ENCODE data around the gene IL16.
"Not testable (repeated sequence)": the region's sequence is repeated elsewhere in the genome, so short reads cannot be mapped to it uniquely, and the experiment has no call there.

The IL16 gene

DNA sequence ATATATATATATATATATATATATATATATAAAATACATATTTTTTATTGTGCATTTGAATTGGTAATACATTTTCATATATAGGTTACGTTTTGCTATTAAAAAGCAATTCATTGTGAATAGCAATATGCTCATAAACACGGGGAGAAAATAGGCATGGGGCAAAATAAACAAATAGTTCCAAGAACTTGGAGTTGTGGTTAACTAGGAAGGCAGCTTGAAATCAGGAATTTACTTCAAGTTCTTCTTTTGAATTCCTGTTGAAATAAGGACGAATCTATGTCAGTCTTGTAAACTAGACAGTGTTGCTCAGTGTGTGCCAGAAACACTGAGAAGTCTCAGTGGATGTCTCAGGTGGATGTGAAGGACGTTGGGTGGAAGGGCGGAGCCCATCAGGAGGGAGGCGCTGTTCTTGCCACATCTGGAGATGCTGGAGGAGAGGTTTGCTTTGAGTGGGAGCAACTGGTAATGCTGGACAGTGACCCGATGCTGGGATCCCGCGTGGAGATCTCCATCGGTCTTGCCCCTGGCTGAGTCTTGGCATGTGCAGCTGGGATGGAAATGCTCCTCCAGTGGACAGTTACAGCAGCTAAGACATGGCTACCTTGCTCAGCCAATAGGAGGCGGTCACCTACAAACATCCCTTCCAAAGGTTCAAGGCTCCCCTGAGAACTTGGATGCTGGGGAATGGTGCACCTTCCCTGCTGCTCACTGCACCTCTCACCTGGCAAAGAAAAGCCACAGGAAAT lies 2.5 kb downstream of the IL16 start:
- no peak for DNase-seq (ENCODE audit: low read depth in 3 of 3)

DNA sequence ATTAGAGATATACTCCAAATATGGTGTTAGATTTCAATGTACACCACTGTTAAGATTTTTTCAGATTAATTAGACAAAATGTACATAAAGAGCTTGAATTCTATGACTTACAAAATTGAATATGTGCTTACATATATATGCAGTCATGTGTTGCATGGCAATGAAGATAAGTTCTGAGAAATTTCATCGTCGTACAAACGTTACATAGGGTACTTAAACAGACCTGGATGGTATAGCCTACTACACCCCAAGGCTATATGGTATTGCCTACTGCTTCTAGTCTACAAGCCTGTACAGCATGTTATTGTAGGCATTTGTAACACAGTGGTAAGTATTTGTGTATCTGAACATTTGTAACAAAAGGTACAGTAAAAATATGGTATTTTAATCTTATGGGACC lies 9.3 kb downstream of the IL16 start:
- DNase-seq (ENCODE audit: low read depth in 3 of 3): no peak

DNA sequence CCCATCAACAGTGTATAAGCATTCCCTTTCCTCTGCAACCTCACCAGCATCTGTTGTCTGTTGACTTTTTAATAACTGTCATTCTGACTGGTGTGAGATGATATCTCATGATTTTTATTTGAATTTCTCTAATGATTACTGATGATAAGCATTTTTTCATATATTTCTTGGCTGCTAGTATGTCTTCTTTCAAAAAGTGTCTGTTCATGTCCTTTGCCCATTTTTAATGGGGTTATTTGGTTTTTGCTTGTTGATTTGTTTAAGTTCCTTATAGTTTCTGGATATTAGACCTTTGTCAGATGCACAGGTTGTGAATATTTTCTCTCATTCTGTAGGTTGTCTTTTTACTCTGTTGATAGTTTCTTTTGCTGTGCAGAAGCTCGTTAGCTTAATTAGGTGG lies 11.3 kb downstream of the IL16 start:
- DNase-seq (ENCODE audit: low read depth in 3 of 3): not testable (repeated sequence)

DNA sequence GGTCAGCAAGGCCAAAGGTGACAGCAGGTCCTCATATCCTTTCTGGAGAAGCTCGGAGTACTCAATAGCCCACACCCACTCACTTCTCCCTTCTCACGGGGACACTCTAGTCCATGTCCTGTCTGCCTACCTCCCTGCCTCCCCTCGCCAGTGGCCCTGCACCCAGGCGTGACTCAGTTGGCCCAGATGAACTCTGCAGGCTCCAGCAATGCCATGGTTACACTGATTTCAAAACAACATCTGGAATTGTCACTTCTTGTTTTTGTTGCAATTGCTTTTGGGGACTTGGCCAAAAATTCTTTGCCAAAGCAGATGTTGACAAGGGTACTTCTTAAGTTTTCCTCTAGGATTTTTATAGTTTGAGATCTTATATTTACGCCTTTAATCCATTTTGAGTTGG lies 13.0 kb downstream of the IL16 start:
- no peak for DNase-seq (ENCODE audit: low read depth in 3 of 3)

DNA sequence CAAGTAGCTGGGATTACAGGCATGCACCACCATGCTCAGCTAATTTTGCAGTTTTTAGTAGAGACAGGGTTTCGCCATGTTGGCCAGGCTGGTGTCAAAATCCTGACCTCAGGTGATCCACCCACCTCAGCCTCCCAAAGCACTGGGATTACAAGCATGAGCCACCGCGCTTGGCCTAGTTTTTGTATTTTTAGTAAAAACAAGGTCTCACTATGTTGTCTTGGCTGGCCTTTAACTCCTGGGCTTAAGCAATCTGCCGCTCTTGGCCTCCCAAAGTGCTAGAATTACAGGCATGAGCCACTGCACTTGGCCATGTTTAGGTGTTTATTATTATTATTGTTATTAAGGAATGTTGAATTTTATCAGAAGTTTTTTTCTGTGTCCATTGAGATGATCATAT lies 14.7 kb downstream of the IL16 start:
- no peak for DNase-seq (ENCODE audit: low read depth in 3 of 3)

DNA sequence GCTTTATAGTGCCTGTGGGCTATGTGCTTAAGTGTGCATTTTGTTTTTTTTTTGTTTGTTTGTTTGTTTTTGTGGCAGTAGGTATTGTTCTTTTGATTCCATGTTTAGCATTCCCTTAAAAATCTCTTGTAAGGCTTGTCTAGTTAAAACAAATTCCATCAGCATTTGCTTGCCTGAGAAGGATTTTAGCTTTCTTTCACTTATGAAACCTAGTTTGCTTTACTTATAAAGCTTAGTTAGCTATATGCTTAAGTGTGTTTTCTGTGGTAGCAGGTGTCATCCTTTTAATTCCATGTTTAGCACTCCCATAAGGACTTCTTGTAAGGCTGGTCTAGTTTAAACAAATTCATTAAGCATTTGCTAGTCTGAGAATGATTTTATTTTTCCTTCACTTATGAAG lies 17.3 kb downstream of the IL16 start:
- DNase-seq (ENCODE audit: low read depth in 3 of 3): no peak

DNA sequence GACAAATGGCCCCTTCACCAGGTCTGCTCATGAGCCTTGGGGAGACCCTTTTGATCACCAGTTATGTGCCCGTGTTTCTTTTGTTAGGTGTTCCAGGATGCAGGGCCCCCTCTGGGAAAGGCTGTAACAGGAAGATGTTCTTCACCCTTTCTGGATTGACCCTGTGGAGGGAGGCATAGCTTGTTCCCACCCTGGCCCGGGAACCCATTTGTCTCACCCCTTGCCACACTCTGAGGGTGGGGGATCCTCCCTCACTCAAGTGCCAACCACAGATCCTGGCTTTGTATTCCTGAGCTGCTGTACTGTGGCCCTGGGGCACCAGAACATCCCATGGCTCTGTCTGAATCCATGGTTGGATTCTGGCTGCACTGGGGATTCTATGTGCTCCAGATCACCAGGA lies 18.9 kb downstream of the IL16 start:
- no peak for DNase-seq (ENCODE audit: low read depth in 3 of 3)

DNA sequence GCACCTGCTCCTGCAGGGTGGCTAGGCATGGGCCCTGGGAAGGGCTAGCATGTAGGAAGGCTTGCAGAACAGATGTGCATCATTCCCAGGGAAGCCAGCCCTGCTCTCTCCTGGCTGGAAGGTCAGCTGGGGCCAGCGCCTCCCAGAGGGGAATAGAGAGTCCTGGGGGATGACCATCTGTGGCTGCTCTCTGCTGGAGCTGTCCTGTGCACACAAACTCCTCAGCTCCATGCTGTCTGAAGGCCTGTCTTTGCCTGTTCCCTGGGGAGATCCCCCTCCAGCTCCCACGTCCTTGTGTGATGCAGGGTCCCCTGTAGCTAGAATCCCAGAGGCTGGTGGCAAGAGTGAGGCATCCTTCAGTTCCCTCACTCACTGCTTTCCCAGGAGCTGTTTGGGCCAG lies 19.3 kb downstream of the IL16 start:
- DNase-seq (ENCODE audit: low read depth in 3 of 3): no peak

DNA sequence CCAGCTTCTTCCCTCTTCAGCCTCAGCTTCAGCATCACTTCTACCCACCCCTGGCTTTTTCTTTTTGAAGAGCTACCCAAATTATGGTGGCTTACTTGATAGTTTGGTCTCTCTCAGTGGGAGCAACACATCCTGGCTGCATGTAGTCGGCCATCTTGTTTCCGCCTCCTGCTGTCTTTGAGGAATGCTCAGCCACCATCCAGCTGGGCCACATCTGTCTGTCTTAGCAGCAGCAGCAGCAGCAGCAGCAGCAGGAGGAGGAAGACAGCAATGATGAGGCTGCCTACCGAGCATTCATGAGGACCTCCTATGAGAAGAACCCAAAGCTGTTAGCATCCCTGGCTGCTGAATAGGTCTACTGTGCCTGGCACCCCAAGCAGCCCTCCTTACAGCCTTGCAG lies 19.7 kb downstream of the IL16 start:
- no peak for DNase-seq (ENCODE audit: low read depth in 3 of 3)

DNA sequence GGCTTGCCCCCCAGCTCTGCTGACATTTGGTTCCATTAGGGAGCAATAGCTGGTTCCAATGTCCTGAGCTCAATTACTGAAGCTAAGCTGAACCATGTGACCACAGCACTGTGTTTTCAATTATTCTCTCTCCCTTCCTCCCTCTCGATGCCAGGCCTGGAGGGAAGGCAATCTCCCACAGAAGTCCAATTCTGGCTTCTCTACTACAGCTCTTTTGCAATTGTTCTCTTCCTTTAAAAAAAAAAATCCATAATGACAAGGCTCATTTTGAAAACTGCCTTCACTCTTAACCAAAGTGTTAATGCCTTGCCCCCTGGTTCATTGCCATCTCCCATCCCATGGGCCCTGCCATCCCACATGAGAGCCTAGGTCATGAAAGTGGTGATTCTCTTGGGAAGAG lies 24.8 kb downstream of the IL16 start:
- no peak for DNase-seq (ENCODE audit: low read depth in 3 of 3)

DNA sequence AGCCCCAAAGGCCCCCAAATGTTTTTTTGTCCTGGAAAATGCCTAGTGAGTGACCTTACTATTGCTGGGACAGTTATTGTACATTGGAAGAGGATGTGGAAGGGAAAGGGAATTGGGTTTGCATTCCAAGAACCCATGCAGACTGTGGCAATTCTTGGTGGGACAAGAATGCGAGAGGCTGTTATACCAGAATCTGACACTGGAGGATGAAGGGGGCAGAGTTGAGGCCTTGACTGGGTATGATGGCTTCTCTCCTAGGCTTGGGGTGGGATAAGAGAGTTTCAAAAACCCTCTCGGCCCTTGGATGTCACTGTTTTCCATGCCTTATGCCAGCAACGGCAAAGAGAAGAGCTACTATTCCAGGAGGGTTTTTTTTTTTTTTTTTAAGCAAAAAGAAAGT lies 25.3 kb downstream of the IL16 start:
- DNase-seq (ENCODE audit: low read depth in 3 of 3): no peak

DNA sequence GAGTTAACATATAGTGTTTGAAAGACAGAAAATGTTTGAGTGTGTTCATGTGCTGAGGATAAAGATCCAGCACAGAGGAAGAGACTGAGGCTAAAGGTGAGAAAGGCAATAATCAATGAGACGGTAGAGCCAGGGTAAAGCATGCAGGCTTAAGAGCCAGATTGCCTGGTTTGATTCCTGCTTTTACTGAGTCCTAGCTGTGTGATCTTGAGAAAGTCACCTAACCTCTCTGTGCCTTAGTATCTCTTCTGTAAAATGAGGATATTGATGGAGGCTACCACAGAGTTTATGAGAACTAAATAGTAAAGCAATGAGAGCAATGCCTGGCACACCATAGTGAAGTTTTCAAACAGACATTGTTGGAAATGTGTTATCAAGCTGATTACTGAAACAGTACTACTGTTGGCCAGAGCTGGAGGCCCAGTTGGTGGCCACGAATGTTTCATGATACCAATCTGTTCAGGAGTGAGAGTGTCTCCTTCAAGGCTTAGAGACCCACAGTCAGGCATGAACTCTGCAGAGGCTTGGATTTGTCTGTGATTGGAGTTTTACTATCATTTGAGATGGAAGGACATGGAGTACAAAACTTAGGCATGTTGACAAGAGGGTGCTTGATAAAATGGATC lies 26.8 kb downstream of the IL16 start:
- DNase-seq (ENCODE audit: low read depth in 3 of 3): no peak

DNA sequence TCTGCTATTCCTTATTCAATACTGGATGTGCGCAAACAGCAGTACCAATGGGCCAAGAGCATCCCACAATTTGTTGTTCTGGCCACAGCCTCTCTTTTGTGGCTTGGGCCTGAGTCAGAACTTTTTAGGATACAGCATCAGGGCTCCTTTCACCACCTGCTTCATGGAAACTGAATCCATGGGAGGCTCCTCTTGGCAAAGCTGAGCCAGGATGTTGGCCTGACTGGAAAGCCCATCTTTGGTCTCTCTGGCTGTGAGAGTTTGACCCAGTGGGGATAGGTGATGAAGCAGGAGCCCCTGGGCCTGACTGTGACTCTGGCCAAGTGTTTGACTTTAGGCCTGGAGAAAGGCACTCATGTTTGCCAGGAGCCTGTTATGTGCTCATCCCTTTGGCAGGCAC lies 27.6 kb downstream of the IL16 start:
- no peak for DNase-seq (ENCODE audit: low read depth in 3 of 3)

DNA sequence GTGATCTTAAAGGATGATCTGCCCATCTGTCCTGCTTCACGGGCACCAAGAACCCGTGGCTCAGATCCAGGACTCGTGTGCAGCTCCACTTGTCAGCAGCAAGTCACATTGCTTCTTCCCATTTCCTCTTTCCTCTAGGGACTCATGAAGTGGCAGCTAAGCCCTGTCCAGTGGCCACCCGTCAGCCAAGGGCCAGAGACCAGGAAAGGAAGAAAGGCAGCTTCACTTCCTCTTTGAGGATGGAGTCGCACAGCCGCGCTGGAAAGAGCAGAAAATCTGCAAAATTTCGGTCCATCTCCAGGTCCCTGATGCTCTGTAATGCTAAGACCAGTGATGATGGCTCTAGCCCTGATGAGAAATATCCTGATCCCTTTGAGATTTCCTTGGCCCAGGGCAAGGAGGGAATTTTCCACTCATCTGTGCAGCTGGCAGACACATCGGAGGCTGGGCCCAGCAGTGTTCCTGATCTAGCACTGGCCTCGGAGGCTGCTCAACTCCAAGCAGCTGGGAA lies 28.5 kb downstream of the IL16 start:
- DNase-seq (ENCODE audit: low read depth in 3 of 3): no peak

DNA sequence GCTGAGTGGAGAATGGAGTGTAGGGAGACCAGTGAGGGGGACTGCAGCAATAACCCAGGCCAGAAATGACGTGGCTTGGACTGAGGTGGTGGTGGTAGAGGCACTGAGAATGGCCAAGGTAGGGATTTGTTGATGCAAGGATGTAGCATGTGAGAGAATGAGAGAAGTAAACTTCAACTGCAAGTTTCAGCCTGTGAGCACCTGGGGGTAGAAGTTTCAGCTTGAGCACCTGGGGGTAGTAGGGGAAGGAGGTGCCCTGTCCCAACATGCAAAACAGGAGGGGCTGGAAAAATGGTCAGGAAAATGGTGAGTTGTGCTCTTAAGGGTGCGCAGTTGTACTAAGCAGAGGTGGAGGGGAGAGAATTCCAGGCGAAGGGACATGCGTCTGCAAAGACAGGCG lies 31.0 kb downstream of the IL16 start:
- no peak for DNase-seq (ENCODE audit: low read depth in 3 of 3)

DNA sequence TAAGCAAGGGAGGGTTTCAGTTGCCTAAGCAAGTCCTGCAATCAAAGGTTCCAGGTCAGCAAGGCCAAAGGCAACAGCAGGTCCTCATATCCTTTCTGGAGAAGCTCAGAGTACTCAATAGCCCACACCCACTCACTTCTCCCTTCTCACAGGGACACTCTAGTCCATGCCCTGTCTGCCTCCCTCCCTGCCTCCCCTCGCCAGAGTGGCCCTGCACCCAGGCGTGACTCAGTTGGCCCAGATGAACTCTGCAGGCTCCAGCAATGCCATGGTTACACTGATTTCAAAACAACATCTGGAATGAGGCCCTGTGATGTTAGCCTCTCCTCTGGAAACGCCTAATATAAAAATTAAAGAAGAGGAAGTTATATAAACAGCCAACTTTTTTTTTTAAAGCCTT lies 32.9 kb downstream of the IL16 start:
- DNase-seq (ENCODE audit: low read depth in 3 of 3): no peak

DNA sequence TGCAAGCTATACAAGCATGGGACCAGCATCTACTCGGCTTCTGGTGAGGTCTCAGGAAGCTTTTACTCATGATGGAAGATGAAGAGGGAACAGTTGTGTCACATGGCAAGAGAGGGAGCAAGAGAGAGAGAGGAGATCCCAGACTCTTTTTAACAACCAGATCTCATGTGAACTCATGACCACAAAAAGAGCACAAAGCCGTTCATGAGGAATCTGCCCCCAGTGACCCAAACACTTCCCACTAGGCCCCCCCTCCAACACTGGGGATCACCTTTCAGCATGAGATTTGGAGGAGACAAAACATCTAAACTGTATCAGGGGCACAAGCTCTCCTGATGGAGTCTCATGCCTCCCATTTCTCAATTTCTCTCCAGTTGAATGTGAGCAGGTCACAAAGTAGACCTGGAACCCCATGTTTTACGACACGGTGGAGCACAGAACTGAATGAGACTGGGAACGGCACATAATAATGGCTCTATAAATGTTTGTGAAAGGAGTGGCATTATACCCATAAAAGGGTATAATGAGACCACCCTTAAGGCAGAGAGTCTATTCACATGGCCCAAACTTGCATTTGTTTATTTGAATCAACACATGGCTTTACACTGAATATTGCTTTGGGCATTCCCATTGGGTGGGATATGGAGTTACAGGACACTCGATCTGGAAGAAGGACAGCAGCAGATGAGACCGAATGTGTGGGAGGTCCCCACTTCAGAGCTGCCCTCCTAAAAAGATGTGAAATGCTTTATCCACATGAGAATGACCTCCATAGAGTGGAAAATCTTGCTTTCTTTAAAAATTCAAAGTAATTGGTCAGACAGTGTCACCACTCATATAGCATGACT lies 38.8 kb downstream of the IL16 start:
- no peak for DNase-seq (ENCODE audit: low read depth in 3 of 3)

DNA sequence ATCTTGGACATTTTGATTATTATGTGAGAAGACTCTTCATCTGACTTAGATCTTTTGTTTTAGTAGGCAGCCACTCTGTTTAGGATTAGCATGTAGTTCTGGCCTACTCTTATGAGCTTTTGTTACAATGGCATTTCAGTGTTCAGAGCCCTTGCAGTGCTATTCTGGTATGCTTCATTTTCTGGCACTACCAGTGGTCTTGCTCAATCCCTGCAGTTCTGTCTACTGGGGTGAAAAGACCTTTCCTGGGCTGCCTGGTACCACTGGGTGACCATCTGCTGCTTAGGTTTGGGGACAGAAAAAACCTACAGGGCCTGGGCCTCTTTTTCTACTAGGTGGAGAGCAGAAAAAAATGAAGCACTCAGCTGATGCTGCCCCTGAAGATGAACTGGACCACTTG lies 42.5 kb downstream of the IL16 start:
- DNase-seq (ENCODE audit: low read depth in 3 of 3): no peak

DNA sequence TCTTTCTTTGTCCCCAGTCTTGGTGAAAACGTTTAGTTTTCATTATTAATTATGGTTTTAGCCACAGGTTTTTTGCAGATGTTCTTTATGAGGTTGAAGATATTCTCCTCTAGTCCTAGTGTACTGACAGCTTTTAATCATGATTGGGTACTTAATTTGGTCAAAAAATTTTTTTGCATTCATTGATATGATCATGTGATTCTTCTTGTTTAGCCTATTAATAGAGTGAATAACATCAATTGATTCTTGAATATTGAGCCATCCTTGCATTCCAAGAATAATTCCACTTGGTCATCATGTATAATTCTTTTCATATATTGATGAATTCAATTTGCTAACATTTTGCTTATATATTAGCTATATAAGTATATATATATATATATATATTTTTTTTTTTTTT lies 46.1 kb downstream of the IL16 start:
- DNase-seq (ENCODE audit: low read depth in 3 of 3): no peak

DNA sequence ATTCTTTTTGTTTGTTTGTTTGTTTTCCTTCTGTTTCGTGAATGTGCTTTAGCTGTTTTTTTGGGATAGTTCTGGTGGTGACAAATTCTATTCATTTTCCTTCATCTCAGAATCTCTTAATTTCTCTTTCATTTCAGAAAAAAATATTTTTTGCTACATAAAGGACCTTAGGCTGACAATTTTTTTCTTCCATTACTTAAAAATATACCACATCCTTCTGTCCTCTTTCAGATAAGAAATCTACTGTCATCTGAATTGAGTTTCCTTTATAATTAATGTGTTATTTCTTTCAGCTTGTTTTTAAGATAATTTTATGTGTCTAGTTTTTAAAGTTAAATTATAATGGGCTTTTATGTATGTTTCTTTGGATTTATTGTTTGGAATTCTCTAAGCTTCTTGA lies 47.6 kb downstream of the IL16 start:
- DNase-seq (ENCODE audit: low read depth in 3 of 3): no peak

DNA sequence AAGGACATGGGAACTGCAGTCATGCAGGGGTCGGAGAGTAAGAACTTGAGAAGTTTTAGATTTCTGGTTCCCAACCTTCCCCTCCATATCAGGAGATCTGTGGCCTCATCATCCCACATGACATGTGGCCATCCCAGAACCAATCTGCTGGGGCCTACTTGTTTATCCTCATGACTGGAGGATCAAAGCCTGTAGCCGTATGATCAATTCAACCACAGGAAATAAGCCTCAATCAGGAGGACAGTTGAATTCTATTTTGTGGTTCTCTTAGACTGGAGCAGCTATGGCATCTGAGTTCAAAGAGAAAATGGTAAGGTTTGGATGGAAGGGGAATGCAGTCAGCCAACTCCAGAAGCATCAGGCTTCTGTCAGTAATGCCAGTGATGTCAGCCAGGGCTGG lies 57.2 kb downstream of the IL16 start:
- DNase-seq (ENCODE audit: low read depth in 3 of 3): no peak

DNA sequence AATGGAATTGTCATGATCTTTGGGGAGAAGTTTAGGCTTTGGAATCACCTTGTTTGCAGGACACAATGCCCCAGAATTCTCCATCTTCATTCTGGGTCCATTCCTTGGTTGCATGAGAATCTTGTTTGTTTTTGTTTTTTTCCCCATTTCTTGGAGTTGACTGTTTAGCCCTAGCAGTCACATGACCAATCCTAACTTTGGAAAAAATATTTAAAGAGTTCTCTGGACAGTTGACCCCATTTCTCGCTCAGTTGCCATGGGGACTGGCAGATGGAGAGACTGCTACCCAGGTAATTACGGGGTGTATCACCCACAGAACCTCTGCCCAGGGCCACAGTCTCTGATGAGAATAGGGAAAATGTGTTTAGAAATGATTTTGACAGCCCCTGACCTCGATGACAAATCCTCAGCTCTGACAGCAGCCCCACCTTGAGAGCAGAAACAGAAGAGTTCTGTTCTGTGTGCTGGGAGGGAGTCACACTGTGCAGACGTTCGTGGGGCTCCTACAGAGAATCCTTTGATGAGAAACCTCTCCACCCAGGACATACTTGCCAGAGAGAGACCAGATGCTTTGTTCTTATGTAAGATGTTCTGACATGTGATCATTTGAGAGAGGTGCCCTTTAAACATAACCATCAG lies 57.7 kb downstream of the IL16 start:
- no peak for DNase-seq (ENCODE audit: low read depth in 3 of 3)

Measured in stimulated activated CD4-positive, alpha-beta T cell treated with anti-CD3 and anti-CD28 coated beads, TNF-alpha, amount 100 ng/mL, for 48 hours (primary cell).